Stimulated activated CD8-positive, alpha-beta memory T cell treated with anti-CD3 and anti-CD28 coated beads, Interleukin-7, amount 100 ng/mL, for 48 hours (primary cell): ENCODE data around the gene CYP26A1.
A peak's percentile ranks its signal among the peaks of the same experiment; 100 is the strongest.

Experiments used
- DNase-seq, 2 donors: peaks; one replicate each; pipeline ENCODE4 v3.0.0-alpha.2; 2020; ENCODE audit warnings: low read depth in 1 of 2; ENCODE audit errors: extremely low read depth in 1 of 2

Gene CYP26A1

DNA sequence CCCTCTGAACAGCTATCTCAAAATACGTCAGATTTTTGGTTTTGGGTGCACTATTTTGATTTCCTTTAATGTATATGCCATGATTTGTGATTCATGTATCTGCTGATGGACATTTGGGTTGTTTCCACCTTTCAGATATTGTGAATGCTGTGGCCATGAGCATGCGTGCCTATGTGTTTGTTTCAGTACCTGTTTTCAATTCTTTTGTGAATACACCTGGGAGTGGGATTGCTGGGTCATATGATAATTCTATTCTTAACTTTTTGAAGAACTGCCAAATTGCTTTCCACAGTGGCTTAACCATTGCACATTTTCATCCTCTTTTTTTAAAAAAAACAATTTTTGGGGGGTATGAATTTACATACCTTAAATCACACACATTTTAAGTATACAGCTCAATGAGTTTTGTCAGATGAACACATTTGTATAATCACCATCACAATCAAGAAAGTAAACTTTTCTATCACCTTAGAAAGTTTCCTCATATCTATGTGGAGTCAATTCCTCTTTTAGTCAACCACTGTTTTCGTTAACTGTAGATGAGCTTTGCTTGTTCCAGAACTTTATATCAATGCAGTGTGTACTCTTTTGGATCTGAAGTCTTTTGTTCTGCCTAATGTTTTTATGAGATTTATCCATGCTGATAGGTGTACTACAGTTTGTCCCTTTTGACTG, 36.9 kb downstream of the CYP26A1 start:
- no peak for DNase-seq

- no peak for DNase-seq
Measured at GRCh38 chr10:93113042-93113441, 39.3 kb downstream of the CYP26A1 start.

DNA sequence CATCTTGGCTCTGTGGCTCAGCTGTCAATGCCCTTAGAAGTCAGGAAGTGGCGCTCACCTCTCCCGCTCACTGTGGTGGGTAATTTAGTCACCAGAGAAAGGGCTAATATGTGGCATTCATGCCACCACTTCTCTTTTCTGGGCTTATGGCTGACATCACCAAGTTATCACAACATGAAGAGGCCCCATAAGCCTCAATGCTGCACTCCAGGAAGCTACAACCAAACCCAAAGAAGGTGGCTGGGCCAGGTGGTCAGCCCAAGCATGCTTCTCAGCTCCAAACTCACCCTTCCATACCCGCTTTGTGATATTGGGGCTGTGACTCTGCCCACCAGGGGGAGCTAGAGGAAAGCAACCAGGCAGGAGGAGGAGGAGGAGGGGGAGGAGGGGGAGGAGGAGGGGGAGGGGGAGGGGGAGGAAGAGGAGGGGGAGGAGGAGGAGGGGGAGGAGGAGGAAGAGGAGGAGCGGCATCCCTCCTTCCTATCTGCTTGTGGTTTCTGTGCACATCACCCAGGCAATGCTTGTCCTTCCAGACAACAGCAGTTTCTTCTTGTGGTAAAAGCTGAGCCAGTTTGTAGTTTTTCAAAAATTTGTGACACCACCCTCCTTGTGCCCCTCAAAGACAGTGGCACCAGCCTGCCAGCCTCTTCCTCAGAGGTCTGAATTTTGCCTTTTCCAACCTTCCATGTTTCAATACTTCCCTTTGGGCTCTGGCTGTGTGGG, 42.1 kb downstream of the CYP26A1 start:
- DNase-seq: peak; percentile 24 to 55

GRCh38 chr10:93121311-93121710, 47.6 kb downstream of the CYP26A1 start:
- no peak for DNase-seq

- no peak for DNase-seq
Measured at GRCh38 chr10:93123766-93124165, 50.1 kb downstream of the CYP26A1 start.

DNA sequence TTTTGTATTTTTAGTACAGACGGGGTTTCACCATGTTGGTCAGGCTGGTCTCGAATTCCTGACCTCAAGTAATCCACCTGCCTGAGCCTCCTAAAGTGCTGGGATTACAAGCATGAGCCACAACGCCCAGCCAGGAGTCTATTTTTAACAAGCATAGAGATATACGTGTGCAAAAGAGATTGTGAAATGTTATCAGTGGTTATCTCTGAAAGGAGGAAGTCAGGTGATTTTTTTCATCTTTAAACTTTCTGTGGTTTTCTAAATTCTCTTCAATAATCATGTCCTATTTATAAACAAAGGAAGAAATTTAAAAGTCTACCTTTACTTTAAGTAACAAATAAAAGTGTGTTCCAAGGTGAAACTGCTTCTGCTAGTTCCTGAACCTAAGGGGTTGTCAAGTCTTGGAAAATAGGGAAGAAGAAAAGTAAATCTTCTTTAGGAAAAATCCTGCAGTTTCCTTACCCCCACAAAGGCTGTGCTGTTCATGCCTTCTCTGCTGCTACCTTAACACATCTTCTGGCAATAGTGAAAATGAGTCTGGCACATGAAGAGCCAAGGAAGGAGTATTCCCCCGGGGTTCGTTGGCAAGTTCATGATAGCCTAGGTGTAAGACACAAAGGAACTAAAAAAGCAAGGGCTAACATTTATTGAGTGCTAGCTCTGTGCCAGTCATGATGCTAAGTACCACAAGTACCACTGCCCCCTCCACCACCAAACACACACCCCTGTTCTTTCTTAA, 51.1 kb downstream of the CYP26A1 start:
- DNase-seq: no peak

DNA sequence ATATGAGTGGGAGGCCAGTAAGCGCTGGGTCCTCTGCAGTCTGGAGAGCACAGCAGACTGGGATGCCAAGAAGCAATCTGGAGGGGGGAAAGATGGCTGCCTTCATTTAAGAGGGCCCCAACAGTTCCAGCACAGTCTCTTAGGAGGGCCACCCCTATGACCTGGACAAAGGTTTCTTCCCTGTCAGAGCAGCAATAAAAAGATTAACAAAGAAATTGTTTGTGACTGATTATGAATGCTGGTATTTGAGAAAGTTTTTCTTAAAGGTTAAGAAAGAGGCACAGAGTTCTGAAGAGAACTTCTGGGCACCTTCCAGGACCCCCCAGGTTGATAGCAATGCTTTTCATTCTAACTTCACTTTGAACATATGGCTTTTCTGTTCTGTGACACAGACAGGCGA, 52.3 kb downstream of the CYP26A1 start:
- DNase-seq: no peak

DNA sequence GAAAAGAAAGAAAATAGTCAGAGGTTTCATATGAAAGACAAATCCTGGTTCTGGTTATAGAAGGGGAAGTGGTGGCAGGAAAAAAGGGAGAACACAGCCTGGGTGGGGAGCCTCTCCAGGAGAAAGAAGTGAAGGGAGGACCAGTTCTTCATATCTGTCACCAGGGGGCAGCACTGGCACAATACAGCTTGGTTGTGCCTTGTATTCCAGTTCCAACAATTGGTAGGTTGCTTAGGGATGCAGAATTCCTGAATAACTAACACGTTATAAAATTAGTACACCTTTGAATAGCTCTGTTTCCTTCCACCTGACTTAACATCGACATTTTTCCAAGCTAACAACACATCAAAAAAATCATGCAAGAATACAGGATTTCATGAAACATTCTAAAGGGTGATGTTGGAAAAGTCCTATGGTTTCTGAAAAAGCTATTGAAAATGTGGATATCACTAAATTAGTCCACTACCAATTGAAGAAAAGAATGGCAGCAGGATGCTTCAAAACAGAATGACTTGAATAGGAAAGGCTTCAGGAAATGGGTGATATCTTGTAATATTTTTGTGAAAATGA, 52.9 kb downstream of the CYP26A1 start:
- no peak for DNase-seq
